RCC 7860 (cell line): ENCODE measurements around the gene TCF7L2.

Experiments used
- DNase-seq: peaks from one replicate; pipeline ENCODE4 v3.0.0-alpha.2; 2015; ENCODE audit warnings: low spot score
- FAIRE-seq: peaks from 2 replicates; lab custom pipeline; 2012; peaks lifted over from hg19 to GRCh38; lab: Jason Lieb, UNC

The TCF7L2 gene

GRCh38 chr10:112962343-112962742 lies 12.3 kb downstream of the TCF7L2 start:
- DNase-seq = no peak

GRCh38 chr10:112963835-112964234 lies 13.8 kb downstream of the TCF7L2 start:
- FAIRE-seq (peak; percentile 45), DNase-seq (peak; percentile 62)

More at GRCh38 chr10:112962343-112962742, 12.3 kb downstream of the TCF7L2 start:
- no peak for FAIRE-seq

DNA sequence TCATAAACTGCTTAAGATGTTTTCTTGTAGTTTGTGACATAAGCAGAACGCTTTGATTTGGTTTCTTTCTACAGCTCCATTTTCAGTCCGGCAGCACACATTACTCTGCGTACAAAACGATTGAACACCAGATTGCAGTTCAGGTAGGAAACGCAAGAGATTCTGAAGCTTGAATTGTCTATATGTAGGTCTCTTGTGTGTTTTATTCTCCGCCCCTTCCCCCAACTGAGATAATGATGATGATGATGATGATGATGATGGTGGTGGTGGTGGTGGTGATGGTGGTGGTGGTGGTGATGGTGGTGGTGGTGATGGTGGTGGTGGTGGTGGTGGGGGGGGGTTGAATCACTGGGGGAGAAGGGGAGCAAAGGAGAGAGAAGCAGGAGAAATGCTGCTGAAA lies 14.4 kb downstream of the TCF7L2 start:
- FAIRE-seq = no peak
- DNase-seq = no peak

DNA sequence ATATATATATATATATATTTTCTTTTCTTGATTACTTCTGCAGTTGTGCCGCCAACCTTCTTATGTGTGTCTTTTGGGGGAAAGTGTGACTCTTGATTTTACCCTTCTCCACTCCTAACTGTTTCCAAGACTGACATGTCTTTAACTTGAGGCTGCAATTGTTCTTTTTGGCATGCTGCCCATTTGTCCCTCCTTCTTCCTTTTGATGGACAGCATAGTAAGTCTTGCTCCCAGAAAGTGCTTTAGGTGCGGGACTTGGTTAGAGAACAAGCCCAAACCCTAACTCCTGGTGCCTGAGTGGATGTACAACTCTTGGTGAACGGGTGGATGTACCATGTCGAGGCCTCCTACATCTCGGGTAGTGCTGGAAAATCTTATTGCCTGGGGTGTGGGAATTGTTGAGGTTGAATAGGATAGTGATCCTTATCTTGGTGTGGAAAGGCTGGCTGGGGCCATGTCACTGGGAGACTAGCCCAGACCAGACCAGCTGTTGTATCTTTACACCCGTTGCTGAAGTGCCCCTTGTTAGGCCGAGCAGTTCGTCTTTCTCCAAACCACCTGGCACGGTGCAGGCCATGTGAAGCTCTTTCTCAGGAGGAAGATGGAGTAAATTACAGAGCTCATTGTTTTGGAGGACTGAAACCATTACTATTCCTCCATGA lies 16.3 kb downstream of the TCF7L2 start:
- no peak for FAIRE-seq
- DNase-seq = no peak

GRCh38 chr10:112967200-112967599 lies 17.2 kb downstream of the TCF7L2 start:
- DNase-seq (peak; percentile 70), FAIRE-seq (peak; percentile 59)

GRCh38 chr10:112969131-112969530 lies 19.1 kb downstream of the TCF7L2 start:
- FAIRE-seq (no peak), DNase-seq (no peak)

DNA sequence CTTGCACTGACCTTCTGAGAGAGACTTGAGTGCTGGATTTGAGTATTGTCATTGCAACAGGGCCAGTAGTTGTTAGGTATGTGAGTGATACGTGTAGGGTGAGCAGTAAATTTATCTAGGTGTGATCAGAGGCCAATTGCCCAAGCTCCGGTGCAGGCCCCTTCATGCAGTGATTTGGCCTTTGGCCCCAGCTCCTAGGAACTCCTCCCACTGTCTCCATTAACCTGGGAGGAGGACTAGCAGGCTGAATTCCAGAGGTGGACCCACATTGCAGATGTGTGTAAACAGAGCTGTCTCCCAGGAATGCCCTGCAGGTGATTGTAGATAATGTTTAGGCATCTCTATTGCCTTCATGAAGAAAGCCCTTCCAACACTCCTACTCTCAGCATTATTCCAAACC lies 19.5 kb downstream of the TCF7L2 start:
- FAIRE-seq = no peak
- no peak for DNase-seq

DNA sequence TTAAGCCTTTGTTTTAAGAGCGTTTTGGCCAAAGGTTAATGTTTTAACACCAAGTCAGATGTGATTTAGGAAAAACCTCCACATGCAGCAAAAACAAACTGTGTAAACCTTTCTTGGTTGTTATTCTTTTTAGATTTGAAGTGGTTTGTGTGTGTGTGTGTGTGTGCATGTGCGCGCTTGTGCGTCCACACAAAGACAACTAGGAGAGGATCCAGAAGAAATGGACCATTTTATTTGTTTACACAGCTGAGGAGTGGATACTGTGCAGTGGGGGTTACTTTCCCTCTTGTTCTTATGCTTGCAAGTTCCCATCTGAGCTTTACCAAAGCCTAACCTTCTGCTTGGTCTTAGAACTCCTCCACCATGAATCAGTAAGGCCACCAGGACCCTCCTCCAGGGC lies 20.0 kb downstream of the TCF7L2 start:
- FAIRE-seq (no peak), DNase-seq (no peak)

DNA sequence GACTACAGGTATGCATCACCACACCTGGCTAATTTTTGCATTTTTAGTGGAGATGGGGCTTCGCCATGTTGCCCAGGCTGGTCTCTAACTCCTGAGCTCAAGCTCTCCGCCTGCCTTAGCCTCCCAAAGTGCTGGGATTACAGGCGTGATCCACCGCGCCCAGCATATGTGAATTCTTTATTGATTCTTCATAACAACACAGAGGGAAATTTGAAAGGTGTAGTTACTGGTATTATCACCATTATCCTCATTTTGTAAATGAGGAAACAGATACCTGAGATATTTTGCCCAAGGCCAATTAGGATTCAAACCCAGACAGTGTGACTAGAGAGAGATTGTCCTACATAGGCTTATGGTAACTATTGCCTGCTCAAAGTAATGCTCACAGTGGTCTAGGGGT lies 22.6 kb downstream of the TCF7L2 start:
- FAIRE-seq (no peak), DNase-seq (no peak)

DNA sequence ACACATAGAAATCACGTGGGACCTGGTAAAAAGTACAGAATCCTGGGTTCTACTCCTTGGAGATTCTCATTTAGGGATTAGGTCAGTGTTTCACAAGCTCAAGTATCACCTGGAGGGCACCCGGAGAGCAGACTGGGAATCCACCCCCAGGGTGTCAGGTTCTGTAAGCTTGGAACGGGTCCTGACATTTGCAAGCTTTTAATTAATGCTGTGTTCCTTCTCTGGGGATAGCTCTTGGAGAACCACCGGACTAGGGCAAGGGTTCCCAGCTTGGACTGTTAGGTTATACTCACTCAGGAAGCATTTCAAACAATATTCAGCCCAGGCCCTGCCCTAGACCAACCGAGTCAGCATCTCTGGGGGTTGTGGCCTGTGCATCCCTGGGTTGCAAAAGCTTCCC lies 23.0 kb downstream of the TCF7L2 start:
- DNase-seq (no peak), FAIRE-seq (no peak)

- DNase-seq (no peak), FAIRE-seq (no peak)
These were observed 23.8 kb downstream of the TCF7L2 start for GRCh38 chr10:112973805-112974204.

DNA sequence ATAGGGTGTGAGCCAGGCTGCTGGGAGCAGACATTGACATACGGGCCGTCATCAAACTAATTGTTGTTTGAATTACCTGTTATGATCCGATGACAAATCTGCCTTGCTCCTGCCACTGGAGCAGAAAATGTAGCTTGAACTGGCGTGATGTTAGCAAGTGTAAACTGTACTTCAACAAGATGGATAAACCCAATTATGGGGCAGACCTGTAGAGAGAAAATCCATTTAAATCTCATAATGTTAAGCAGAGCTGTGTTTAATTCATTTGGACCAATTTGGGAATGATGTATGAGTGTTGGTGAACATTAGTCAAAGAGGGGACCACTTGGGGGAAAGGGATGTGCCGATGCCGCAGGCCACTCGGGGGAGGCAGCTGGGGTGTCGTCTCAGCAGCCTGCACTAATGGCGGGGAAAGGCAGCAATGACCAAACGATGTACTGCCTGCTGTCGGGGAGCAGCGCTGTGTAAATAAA lies 27.4 kb downstream of the TCF7L2 start:
- FAIRE-seq (no peak), DNase-seq (no peak)

DNA sequence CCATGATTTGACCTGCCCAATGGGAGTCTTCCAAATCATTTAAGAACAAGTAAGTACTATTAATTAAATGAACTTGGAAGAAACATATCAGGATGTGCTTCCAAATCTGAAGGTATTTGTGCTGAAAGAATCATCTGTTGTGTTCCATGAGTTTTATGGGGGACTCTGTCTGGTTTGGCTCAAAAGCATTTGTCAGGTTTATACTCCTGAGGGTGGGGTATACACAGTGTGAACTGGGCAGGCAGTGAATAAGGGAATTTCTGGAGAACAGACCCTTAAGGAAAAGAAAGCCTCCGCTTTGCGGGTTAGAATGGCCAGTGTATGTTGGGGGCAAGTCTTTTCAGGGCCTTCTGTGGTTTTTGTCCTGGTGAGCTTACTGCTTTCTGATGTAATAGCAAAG lies 29.9 kb downstream of the TCF7L2 start:
- DNase-seq = no peak
- no peak for FAIRE-seq

DNA sequence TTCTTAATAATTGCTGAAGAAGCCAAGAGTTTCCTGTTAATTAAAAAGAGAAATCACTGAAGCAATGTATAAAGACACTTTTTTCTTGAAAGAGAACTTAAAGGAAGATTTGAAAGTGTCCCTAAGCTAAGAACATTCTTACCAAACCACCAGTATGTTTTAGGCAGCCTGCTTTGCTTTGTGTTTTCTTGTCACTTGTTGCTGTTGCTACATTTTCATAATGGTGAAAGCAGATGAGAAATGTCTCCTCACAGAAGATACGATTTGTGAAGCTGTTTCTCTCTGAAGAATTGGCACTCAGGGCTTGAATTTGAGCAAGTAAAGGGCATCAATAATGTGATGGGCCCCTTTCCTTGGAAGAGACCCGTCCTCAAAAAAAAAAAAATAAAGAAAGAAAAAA lies 30.9 kb downstream of the TCF7L2 start:
- FAIRE-seq = no peak

GRCh38 chr10:112981553-112981952 lies 31.5 kb downstream of the TCF7L2 start:
- peak; percentile 81 for DNase-seq
- FAIRE-seq = peak; percentile 94

More for the DNA sequence above, 30.9 kb downstream of the TCF7L2 start:
- no peak for DNase-seq

- DNase-seq (no peak), FAIRE-seq (no peak)
These were observed 33.5 kb downstream of the TCF7L2 start for GRCh38 chr10:112983444-112984056.

GRCh38 chr10:112984756-112985155 lies 34.7 kb downstream of the TCF7L2 start:
- no peak for FAIRE-seq
- DNase-seq = no peak

DNA sequence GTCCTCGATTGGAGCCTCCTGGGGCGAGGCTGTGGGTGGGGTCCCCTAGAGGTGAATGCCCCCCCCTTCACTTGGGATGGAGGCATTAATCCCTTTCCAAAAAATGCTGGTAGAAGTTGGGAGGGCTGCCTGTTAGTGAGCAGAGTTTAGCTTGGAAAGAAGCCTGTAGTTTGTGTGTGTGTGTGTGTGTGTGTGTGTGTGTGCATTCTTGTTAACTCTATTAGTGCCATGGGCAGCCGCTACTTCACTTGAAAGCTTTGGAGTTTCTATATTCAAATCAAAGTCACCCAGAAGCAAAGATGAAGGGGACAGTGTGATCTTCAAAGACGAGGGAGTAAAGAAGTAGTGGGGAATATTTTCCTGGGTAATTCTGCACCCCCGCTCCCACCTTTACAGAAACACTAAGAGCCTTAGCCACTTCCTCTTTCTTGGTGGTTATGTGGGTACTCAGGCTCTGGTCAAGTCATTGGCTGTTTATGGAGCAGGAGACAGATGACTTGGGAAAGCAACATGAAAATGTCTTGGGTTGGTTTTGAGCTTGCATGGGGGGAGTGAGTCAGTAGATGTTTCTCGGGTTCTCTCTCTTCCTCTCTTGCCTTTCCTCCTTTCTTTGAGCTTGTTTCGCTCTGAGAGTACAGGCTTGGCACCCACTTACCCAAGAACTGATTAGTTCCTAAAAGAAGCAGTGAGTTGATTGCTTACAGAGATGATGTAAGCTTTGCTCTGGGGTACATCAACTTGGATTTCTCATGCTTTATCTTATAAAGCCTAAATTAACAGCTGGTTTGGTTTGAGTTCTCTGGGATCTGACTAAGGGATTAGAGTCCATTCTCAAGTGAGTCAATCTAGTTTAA lies 35.9 kb downstream of the TCF7L2 start:
- FAIRE-seq (no peak), DNase-seq (no peak)

GRCh38 chr10:112986544-112987190 lies 36.6 kb downstream of the TCF7L2 start:
- DNase-seq (no peak), FAIRE-seq (no peak)

DNA sequence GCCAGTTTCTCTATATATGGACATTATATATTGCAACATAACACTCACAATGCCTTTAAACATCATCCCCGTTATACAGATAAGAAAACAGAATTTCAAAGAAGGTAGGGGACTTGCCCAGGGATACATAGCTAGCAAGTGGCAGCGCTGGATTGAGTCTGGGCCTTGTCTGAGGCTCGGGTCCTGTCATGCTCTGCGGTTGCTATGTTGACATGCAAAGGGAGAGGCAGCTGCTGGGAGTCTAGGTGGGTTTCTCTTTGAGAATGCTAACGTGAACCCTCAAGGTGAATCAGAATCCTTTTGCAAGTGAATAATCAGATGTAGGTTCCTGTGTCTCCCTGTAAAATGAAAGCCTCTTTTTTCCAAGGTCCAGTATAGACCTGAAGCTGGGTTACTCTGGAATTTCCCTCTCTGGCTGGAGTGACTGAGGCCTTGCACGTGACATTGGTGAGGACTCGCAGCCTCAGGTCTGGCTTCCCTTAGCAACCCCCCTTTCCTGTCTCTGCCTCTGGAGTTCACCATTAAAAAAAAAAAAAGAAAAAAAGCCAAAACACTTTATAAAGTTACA lies 38.9 kb downstream of the TCF7L2 start:
- no peak for FAIRE-seq
- DNase-seq = peak; percentile 31

DNA sequence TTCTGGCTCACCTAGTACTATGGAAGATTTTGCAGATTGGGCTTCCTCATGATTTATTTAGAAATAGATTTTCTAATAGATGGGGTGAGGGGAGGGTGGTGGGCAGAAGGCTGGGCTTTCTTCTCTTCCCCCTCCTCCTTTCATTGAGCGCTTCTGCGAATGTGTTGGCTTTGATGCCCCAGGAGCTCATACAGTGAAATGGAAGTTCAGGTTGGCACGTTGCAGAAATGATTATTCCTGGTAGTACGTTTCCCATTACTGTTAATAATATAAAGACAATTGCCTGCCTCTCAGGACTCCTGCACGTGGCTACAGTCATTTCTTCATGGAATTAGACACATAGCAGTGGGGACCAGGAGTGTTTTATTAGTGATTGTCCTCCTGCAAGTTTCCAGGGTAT lies 39.8 kb downstream of the TCF7L2 start:
- FAIRE-seq = no peak

More for the DNA sequence above, 39.8 kb downstream of the TCF7L2 start:
- no peak for DNase-seq
